ENCODE measurements around the gene FRAT2. TPM values are rescaled to one million over a fixed set of nuclear protein-coding genes. Genes with fewer than 3 reads are reported as not detected.
A peak's percentile ranks its signal among the peaks of the same experiment; 100 is the strongest.
"Not testable (repeated sequence)": the region's sequence is repeated elsewhere in the genome, so short reads cannot be mapped to it uniquely, and the experiment has no call there.

The FRAT2 gene
- total RNA-seq, 1 donor from 2014 or later: 8.6 TPM

- TF ChIP-seq POLR2AphosphoS5 (IDR thresholded peaks at IDR 0.05; ENCODE audit: insufficient read depth in 1 of 2, low read depth in 1 of 2) (peak; percentile 89 to 91), POLR2A (IDR thresholded peaks at IDR 0.05) (peak; percentile 39 to 61)
- TF ChIP-seq, protein P1, sequence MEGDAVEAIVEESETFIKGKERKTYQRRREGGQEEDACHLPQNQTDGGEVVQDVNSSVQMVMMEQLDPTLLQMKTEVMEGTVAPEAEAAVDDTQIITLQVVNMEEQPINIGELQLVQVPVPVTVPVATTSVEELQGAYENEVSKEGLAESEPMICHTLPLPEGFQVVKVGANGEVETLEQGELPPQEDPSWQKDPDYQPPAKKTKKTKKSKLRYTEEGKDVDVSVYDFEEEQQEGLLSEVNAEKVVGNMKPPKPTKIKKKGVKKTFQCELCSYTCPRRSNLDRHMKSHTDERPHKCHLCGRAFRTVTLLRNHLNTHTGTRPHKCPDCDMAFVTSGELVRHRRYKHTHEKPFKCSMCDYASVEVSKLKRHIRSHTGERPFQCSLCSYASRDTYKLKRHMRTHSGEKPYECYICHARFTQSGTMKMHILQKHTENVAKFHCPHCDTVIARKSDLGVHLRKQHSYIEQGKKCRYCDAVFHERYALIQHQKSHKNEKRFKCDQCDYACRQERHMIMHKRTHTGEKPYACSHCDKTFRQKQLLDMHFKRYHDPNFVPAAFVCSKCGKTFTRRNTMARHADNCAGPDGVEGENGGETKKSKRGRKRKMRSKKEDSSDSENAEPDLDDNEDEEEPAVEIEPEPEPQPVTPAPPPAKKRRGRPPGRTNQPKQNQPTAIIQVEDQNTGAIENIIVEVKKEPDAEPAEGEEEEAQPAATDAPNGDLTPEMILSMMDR (IDR thresholded peaks at IDR 0.05): no peak
- Histone ChIP-seq H3K27ac (peak within 1 kb of the TSS; percentile 90), H3K4me1 (peaks cover 8% of the 10 kb centered on the region), H3K4me3 (peak within 1 kb of the TSS; percentile 73 to 97), H3K36me3 (no peaks in the 10 kb centered on the region), H3K27me3 (no peaks in the 10 kb centered on the region), H3K9me3 (no peaks in the 10 kb centered on the region)
- intact Hi-C loops (cut with DNase I): loop anchor here (5.0 kb wide), 1 partner anchor 40 kb away; the partner anchor contains the start of gene FRAT2
- DNase-seq (ENCODE audit: extremely low spot score in 2 of 2): peak in 1 of 2 donors; percentile 98
Measured at GRCh38 chr10:97292097-97292861, 42.2 kb downstream of the FRAT2 start, which contains the start of gene ARHGAP19. TSS of gene ARHGAP19 (minus strand) at chr10:97292637. CDS start at chr10:97292627, 10 bp downstream.

GRCh38 chr10:97291357-97292096 is 43.0 kb downstream of the FRAT2 start:
- Histone ChIP-seq H3K9me3 (no peaks in the 10 kb centered on the region), H3K4me3 (peak overlapping the region; percentile 73 to 97), H3K27ac (peak overlapping the region; percentile 90), H3K27me3 (no peaks in the 10 kb centered on the region), H3K36me3 (no peaks in the 10 kb centered on the region), H3K4me1 (peaks cover 8% of the 10 kb centered on the region)
- no peak for TF ChIP-seq POLR2AphosphoS5 (IDR thresholded peaks at IDR 0.05; ENCODE audit: insufficient read depth in 1 of 2, low read depth in 1 of 2)
- TF ChIP-seq, protein P1 (IDR thresholded peaks at IDR 0.05): no peak
- no peak for TF ChIP-seq POLR2A (IDR thresholded peaks at IDR 0.05)
- intact Hi-C loops (cut with DNase I): loop anchor here (5.0 kb wide), 1 partner anchor 41 kb away; the partner anchor contains the start of gene FRAT2
- DNase-seq (ENCODE audit: extremely low spot score in 2 of 2): no peak

GRCh38 chr10:97290576-97291356 is 43.8 kb downstream of the FRAT2 start:
- H3K27ac ChIP-seq; H3K4me3 ChIP-seq; H3K36me3 ChIP-seq; H3K27me3 ChIP-seq; DNase-seq (ENCODE audit: extremely low spot score in 2 of 2); H3K4me1 ChIP-seq; H3K9me3 ChIP-seq: not testable (repeated sequence)
- intact Hi-C loops (cut with DNase I): loop anchor here (5.0 kb wide), 1 partner anchor 42 kb away; the partner anchor contains the start of gene FRAT2

- H3K36me3 ChIP-seq; H3K27ac ChIP-seq; H3K4me1 ChIP-seq; H3K4me3 ChIP-seq; H3K27me3 ChIP-seq; H3K9me3 ChIP-seq; DNase-seq (ENCODE audit: extremely low spot score in 2 of 2): not testable (repeated sequence)
- intact Hi-C loops (cut with DNase I): loop anchor here (5.0 kb wide), 1 partner anchor 42 kb away; the partner anchor contains the start of gene FRAT2
Measured at GRCh38 chr10:97290076-97290475, 44.5 kb downstream of the FRAT2 start.

Small RNA genes within 50 kb of the gene (small RNA-seq; reads per million reads assigned to genes)
- gene RF00017: not detected

Other genes starting within 250 kb of the FRAT2 start
- gene SLIT1, start 148.8 kb downstream of the FRAT2 start, total RNA-seq: 0.49 TPM
- 3.9 TPM for gene ARHGAP19, start 42.1 kb downstream of the FRAT2 start, total RNA-seq
- gene FRAT1, start 15.5 kb downstream of the FRAT2 start, total RNA-seq: 4.4 TPM
- 32.7 TPM for gene RRP12, start 66.6 kb upstream of the FRAT2 start, total RNA-seq
- 224 TPM for gene PGAM1, start 91.5 kb upstream of the FRAT2 start, total RNA-seq
- gene EXOSC1, start 111.3 kb upstream of the FRAT2 start, total RNA-seq: 37.6 TPM
- gene ZDHHC16, start 111.4 kb upstream of the FRAT2 start, total RNA-seq: 27.3 TPM
- gene MMS19, start 163.7 kb upstream of the FRAT2 start, total RNA-seq: 92.6 TPM
- 18.4 TPM for gene UBTD1, start 164.2 kb upstream of the FRAT2 start, total RNA-seq
- not detected for gene ANKRD2, start 238.1 kb upstream of the FRAT2 start, total RNA-seq
- 0.98 TPM for gene HOGA1, start 249.7 kb upstream of the FRAT2 start, total RNA-seq